PC-3 (cell line): ENCODE results near the gene FBXW5.

ENCODE experiments used
- EZH2 ChIP-seq: fragments of 300-600 bp; sonication (generic); IDR thresholded peaks from one replicate; pipeline ENCODE4 v1.6.1; 2017; ENCODE audit warnings: antibody characterized with exemption, mild to moderate bottlenecking, low read length; ENCODE audit not compliant: unreplicated experiment
- TF ChIP-seq, protein P1 (sequence below): fragments of 300-600 bp; sonication (generic); conservative IDR thresholded peaks from 2 replicates; pipeline ENCODE4 v1.5.1; 2017; ENCODE audit warnings: antibody characterized with exemption, low read depth, mild to moderate bottlenecking, low read length

DNA sequence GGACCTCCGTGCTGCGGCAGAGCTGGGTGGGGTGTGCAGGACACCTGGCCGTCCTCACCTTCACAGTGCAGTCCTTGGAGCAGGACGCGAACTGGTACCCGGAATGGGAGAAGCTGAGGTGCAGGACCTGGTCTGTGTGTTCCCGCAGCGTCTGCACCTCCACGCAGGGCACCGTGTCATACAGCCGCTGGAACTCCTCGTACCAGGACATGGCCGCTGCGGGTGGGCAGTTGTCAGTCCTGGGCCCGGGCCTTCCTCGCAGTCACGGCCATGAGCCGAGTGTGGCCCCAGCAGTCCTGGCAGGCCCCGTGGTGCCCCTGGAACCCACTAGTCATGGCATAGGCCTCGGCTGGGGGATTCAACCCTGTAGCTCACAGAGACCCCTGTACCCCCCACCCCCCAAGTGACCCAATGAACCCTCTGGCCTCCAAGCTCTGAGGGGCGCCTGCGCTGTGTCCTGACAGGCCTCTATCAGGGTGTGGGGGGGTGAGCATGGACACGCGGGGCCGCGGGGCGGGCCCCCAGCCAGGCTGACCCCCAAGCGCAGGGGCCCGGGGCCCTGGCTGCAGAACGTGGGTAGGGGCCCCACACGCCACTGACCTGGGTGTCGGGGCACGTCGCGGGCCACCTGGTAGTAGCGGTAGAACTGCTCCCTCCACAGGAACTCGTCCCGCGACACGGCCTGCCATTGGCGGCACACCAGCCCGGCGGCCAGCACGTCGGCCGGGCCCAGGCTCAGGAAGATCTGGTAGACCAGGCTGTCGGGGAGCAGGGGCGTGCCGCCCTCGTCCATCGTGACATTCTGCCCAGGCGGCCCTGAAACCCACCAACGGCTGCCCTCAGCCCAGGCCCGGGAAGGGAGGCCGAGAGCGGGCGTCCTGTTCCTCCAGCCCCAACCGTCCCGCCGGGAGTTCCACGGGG is 987 bp downstream of the FBXW5 start:
- TF ChIP-seq, protein P1, sequence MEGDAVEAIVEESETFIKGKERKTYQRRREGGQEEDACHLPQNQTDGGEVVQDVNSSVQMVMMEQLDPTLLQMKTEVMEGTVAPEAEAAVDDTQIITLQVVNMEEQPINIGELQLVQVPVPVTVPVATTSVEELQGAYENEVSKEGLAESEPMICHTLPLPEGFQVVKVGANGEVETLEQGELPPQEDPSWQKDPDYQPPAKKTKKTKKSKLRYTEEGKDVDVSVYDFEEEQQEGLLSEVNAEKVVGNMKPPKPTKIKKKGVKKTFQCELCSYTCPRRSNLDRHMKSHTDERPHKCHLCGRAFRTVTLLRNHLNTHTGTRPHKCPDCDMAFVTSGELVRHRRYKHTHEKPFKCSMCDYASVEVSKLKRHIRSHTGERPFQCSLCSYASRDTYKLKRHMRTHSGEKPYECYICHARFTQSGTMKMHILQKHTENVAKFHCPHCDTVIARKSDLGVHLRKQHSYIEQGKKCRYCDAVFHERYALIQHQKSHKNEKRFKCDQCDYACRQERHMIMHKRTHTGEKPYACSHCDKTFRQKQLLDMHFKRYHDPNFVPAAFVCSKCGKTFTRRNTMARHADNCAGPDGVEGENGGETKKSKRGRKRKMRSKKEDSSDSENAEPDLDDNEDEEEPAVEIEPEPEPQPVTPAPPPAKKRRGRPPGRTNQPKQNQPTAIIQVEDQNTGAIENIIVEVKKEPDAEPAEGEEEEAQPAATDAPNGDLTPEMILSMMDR = no peak
- no peak for TF ChIP-seq EZH2
